HG03103 (cell line): ENCODE data around the gene IDH3G.

Experiments used
- ATAC-seq: cut with Tn5 transposase; IDR thresholded peaks from one replicate; pipeline ENCODE4 v1.9.1; 2021; ENCODE audit warnings: low read depth; ENCODE audit not compliant: unreplicated experiment

IDH3G gene

GRCh38 chrX:153816831-153817690 lies 22.9 kb upstream of the IDH3G start:
- ATAC-seq: no peak

GRCh38 chrX:153814591-153815315 lies 20.6 kb upstream of the IDH3G start:
- no peak for ATAC-seq

GRCh38 chrX:153813161-153813560 lies 19.0 kb upstream of the IDH3G start:
- ATAC-seq: no peak

- ATAC-seq: no peak
These were observed 18.0 kb upstream of the IDH3G start for GRCh38 chrX:153812220-153812619.

- no peak for ATAC-seq
These were observed 13.8 kb upstream of the IDH3G start for GRCh38 chrX:153807976-153808375.

GRCh38 chrX:153806999-153807575 lies 12.9 kb upstream of the IDH3G start:
- ATAC-seq: no peak

GRCh38 chrX:153805436-153805835 lies 11.3 kb upstream of the IDH3G start:
- ATAC-seq: no peak

GRCh38 chrX:153804621-153805020 lies 10.4 kb upstream of the IDH3G start:
- ATAC-seq: no peak

GRCh38 chrX:153804100-153804595 lies 10.0 kb upstream of the IDH3G start:
- no peak for ATAC-seq

- no peak for ATAC-seq
These were observed 9.3 kb upstream of the IDH3G start for GRCh38 chrX:153803211-153804099.

- no peak for ATAC-seq
These were observed 8.4 kb upstream of the IDH3G start for GRCh38 chrX:153802513-153803045.

GRCh38 chrX:153801669-153802068 lies 7.5 kb upstream of the IDH3G start:
- ATAC-seq: no peak

- no peak for ATAC-seq
These were observed 6.6 kb upstream of the IDH3G start for GRCh38 chrX:153800746-153801145.

- no peak for ATAC-seq
These were observed 6.1 kb upstream of the IDH3G start for GRCh38 chrX:153800177-153800722.

- ATAC-seq: no peak
These were observed 5.2 kb upstream of the IDH3G start for GRCh38 chrX:153799326-153799725.

GRCh38 chrX:153797415-153798015 lies 3.3 kb upstream of the IDH3G start:
- ATAC-seq: no peak

GRCh38 chrX:153794897-153795816 lies 982 bp upstream of the IDH3G start:
- ATAC-seq: no peak

GRCh38 chrX:153793291-153793690 lies 884 bp downstream of the IDH3G start:
- no peak for ATAC-seq
